ENCODE data around the gene MCTP1. TPM values are rescaled to one million over a fixed set of nuclear protein-coding genes. Genes with fewer than 3 reads are reported as not detected.

MCTP1 gene
- polyA plus RNA-seq, 3 donors = 4.2 to 5.6 (median 4.9) TPM

DNA sequence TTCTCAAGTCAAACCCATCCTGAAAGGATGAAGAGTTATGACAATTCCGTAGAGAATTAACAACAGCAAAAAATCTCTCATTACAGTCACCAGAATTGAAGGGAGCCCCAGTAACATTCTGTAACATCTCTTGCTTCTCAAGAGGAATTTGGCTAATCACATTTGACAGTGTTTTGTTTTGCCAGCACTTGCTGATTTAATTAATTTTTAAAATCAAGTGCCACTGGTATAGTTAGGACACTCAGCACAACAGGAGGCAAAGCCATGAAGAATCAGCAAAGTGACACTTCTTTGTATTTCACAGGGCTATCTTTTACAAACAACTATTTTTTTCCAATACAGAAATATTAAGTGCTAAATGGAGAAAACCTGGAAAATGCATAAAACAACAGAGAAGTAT lies 152.8 kb downstream of the MCTP1 start:
- DNase-seq (ENCODE audit: low read depth in 3 of 3, low spot score in 2 of 3) = no peak

DNA sequence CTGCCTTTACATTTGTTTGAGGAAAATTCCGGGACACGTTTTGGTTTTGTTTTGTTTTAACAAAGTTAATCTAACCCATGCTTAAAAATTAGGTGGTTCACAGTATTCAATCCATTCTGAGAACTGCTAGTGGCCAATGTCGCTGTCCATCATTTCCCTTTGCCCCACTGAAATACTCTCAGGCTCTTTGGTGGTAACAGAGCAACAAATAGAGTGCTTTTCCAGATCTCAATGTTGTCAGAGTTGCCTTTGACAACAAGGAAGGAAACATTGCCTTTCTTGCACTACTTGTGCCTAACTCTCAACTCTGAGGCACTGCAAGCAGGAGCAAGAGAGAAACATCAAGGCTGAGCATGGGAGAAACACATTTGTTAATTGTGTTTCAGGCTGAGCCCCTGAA lies 154.0 kb downstream of the MCTP1 start:
- DNase-seq (ENCODE audit: low read depth in 3 of 3, low spot score in 2 of 3) = no peak

DNA sequence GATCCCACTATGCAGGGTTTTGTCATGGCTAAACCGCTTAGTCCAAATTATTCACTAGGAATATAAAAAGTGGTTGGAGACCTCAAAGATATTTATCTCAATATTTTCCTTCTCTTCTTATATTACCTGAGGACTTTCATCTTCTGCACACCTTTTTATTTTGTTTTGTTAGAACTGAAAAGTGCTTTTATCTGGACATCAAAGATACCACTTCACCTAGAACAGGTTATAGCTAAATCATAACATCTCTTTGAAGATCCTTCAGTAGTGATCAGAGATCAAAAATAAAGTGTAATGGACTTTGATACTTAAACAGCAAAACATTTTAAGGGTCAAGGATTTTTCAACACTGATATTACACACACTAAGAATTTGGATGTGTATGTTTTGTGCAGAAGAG lies 160.2 kb downstream of the MCTP1 start:
- no peak for DNase-seq (ENCODE audit: low read depth in 3 of 3, low spot score in 2 of 3)

DNA sequence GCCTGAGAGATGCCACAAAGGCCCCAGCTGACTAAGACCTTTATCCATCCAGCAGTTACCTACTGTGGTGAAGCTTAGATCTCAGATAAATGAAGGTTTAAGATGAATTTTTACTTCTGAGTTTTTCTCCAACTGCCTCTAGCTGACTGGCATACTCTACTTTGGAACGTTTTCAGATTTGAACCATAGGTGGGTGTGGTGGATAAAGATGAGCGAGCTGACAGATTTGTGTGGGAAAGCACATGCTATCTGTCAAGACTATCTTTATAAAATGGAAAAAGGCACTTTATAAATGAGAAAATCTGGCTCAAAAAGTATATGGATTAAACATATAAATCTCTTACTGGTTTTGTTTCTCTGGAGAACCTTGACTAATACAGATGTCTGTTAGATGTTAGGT lies 160.8 kb downstream of the MCTP1 start:
- DNase-seq (ENCODE audit: low read depth in 3 of 3, low spot score in 2 of 3) = no peak

DNA sequence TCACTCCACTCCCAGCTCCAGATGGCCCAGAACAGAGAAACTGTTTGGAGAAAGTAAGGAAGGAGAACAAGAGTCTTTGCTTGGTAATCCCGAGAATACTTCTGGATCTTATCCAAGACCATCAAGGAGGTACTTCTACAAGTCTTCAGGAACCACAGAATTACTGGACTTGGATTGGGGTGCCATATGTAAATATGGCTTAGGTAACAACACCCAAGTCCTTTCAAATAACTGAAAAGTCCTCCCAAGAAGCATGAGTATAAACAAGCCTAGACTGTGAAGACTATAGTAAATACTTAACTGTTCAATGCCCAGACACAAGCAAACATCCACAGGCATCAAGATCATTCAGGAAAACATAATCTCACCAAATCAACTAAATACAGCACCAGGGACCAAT lies 170.0 kb downstream of the MCTP1 start:
- DNase-seq (ENCODE audit: low read depth in 3 of 3, low spot score in 2 of 3) = no peak

DNA sequence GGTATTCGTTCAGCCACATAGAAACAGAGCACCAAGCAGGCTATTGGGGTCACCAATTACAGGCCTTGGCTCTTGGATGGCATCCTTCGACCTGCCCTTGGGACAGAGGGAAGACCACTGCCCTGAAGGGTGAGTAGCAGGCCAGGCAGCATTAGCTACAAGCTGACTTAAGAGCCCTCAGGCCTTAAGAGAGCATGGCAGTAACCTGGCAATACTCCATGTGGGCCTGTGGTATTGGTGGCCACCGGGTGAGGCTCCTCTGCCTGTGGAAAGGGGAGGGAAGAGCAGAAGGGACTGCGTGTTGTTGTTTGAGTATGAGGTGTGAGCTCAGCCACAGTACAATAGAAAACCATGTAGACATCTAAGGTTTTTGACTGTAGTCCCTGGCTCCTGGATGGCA lies 170.6 kb downstream of the MCTP1 start:
- no peak for DNase-seq (ENCODE audit: low read depth in 3 of 3, low spot score in 2 of 3)

DNA sequence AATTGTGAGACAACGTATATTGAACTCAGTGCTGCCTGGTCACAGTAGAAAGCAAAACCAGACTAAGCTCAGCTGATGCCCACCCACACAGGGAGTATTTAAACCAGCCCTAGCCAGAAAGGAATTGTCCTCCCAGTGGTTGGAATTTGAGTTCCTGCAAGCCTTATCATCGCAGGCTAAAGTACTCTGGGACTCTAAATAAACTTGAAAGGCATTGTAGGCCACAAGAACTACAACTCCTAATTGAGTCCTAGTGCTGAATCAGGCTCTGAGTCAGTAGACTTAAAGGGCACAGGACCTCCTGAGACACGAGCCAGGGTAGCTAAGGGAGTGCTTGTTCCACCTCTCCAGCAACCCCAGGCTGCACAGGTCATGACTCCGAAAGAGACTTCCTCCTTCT lies 171.4 kb downstream of the MCTP1 start:
- no peak for DNase-seq (ENCODE audit: low read depth in 3 of 3, low spot score in 2 of 3)

DNA sequence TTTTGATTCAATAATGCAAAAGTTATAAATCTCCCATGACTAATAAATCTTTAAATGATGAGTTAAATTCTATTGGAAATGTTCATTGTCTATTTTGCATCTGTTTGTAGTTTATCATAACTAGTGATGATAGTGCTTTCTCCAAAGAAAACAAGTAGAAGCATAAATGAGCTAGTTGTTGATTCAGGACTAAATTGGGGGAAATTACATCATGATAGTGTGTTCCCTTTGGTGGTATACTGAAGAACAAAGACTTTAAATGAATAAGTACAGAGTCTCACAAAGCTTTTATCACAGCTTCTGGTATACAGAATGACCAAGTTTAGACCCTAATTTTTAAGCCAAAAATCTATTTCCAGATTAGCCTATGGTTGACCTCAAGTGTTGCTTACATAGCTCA lies 173.8 kb downstream of the MCTP1 start:
- no peak for DNase-seq (ENCODE audit: low read depth in 3 of 3, low spot score in 2 of 3)

DNA sequence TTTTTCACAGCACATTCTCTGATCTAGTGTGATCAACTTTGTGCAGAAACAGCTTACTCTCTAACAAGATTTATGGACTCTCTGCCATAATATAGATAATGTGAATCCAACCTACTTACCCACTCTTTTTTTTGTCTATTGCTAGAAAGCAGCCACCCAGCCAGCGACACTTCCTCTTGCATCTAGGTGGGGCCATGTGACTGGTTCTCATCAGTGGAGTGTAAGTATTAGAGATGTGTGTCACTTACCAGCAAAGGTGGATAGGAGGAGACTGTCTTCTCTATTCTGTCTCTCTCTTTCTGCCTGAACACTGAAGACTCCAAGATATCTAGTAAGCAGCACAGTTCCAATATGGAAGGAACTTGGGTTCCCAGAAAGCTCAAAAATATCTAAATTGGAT lies 174.8 kb downstream of the MCTP1 start:
- no peak for DNase-seq (ENCODE audit: low read depth in 3 of 3, low spot score in 2 of 3)

DNA sequence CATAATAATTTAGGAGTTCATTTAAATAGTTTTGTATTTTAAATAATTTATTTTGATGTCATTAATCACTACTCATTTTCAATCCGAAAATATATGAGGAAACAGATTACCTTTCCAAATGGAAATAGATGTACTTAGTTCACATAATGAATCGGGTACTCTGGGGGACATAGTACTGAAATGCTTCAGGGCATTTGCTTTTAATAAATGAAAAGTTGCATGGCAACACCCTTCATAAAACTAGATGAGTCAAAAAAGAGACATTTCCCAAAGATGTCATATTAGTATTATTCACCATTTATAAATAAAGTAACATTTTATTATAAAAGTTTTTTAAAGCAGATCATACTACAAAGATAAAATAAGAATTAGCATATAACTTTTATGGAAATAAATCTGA lies 177.8 kb downstream of the MCTP1 start:
- DNase-seq (ENCODE audit: low read depth in 3 of 3, low spot score in 2 of 3) = no peak

DNA sequence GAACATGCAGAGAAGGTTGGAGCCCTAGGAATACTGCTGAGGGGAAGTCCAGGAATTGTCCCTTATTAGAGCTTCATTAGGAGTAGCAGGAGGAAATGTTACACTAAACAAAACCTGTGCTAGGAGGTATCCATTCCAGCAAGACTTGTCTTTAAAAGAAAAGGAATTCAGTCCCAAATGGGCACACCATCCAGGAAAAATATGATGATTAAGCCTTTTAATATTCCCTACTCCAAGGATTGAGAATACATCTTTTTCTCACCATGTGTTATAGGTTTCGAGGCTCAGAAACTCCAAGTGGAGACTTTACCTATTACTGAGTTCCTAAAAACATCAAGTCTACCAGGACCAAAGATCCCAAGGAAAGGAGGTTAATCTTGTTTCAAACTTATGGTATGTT lies 179.3 kb downstream of the MCTP1 start:
- no peak for DNase-seq (ENCODE audit: low read depth in 3 of 3, low spot score in 2 of 3)

DNA sequence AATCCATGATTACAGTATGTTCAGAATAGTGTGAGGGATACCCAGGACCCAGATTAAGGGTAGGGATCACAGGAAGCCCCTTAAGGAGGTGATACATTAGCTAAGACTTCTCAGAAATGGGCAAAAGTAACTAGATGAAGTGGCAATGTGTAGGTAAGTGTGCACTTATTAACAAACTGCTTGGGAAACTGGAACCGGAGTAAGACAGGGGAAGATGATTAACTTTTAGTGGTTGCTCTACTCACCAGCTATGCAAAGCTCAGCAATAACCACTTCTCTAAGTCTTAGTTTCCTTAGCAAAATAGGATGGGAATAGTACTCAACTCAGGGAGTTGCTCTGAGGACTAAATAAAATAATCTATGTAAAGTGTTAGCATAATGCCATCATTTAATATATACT lies 182.2 kb downstream of the MCTP1 start:
- DNase-seq (ENCODE audit: low read depth in 3 of 3, low spot score in 2 of 3) = no peak

DNA sequence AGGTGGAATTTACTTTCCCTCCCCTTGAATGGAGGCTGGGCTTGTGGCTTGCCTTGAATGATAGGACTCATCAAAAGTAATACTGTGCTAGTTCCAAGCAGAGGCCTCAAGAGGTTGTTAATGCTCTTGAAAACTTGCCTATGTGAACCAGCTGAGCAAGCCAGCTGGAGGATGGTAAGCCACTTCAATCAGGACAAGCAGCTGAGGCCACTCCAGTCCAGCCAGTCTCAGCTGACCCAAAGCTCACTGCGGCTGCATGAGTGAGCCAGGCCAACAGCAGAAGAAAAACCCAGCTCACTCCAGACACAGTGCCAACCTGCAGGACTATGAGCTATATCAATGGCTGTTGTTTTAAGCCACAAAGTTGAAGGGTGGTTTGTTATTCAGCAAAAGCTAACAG lies 182.8 kb downstream of the MCTP1 start:
- no peak for DNase-seq (ENCODE audit: low read depth in 3 of 3, low spot score in 2 of 3)

DNA sequence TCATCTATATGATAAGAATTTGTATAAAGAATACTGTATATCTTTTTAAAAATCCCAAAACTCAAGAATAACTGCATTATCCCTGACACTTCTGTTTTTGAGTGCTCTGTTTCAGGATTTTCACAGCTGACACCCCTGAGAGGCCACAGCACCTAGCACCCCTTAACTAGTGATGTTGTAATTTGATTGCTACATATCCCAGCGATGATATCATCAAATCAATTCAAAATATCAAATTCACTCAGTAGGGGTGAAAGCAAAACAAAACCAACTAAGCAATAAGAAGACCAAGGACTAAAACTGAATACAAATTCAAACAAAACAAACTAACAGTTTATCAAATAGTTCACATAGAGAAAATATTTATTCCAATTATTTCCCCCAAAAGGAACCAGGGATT lies 184.3 kb downstream of the MCTP1 start:
- no peak for DNase-seq (ENCODE audit: low read depth in 3 of 3, low spot score in 2 of 3)

DNA sequence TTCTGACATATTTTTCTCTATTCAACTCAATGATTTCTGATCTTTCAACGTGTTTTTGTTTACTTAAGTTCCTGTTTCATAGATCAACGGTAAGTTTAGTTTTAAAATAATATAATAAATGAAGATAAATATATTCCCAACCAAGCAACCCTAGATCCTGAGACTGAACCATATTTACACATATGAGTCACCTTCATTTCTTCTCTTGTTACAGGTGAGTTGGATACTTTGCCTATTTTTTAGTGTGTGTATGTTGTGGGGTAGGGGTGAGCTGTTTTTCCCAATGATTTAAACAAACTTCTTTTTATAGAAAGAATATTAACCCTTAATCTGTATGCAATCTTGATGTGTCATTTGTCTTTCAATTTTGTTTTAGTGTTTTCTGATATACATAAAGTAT lies 186.9 kb downstream of the MCTP1 start:
- DNase-seq (ENCODE audit: low read depth in 3 of 3, low spot score in 2 of 3) = no peak

DNA sequence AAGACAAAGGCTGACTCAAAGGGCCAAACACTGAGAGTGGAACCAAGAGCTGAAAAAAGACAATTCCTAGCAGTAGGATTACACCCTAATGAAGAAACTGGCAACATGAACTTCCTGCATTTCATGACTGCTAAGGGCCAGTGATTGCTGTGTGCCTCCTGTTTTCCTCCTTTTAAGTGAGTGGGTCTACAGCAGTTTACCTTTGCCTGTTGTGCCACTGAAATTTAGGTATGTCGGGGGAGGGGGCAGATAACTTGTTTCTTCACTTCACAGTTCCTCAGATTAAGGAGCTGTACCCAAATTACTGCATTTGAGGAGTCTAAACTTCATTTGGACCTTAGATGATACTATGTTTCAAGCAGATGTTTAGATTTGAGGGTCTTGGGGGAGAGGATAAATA lies 191.7 kb downstream of the MCTP1 start:
- DNase-seq (ENCODE audit: low read depth in 3 of 3, low spot score in 2 of 3) = no peak

DNA sequence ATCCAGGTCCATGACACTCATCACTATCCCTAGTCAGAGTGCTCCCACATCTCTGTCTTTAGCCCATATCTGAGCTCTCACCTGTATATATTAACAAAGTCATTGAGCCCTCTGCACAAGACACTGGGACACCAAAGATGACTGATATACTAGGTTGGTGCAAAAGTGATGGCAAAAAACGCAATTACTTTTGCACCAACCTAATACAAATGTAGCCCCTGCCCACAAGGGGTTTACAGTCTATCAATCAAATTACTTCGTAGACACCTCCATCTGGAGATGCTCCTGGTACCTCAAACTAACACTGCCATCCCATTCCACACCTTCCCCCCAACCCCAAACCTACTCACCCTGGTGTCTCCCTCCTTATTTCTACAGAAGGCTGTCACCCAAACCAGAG lies 194.1 kb downstream of the MCTP1 start:
- no peak for DNase-seq (ENCODE audit: low read depth in 3 of 3, low spot score in 2 of 3)

DNA sequence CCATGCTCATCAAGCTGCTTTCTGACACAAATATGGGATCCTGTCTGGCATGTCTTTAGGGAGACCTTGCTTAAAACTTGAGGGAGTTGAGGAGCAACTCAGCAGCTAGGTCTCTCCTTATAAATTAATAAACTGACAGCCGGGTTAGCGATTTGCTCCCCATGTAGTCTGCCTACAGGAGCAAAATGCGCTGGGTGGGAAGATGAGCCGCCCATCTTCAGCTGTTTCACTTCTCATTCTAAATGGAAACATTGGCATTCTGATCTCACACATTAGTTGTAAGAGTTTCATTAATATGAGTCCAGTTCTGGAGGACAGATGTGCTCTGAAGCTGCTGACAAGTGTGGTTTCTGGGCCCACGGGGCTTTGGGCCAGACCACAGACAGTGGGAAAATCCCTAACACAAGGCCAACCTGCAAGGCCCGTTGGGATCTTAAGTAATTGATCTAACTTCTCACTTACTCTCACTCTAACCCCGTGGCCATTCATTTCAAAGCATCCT lies 197.0 kb downstream of the MCTP1 start:
- no peak for DNase-seq (ENCODE audit: low read depth in 3 of 3, low spot score in 2 of 3)

DNA sequence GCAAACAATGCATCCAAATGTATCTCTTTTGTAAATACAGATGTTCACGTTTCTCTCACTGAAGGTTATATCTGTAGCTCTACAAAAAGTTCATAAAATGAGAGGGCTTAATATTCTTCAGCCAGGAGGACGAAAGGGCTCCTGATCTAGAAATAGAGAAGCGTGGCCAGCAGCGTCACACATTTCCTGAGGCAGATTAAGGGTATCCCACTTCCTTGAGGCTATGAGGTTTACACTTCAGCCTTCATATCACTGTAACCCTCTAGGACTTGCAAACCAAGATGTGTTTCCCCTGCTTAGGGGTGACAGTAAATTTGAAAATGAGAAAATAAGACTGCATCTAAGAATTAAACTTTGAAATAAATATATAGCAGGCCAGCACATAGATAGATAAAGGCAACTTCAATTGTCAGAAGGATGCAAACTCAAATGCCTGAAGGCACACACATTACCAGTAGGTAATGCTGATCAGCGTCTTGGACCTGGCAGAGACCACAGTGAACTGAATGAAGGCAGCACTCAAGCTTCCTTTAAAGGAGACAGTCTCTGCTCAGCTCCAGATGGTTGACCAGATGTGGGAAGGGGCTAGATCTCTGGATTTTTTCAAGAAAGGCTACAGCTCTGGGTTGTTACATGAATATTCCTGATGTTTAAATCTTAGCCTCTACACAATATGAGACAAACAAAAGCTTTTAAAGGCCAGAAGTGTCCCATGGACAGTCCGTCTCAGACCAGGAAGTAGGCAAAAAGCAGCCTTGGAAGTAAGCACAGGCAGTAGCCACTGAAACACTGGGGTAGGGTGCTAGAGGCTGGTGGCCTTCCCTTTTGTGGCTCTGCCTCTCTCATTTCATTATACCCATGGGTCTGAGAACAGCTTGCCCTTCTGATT lies 197.7 kb downstream of the MCTP1 start:
- DNase-seq (ENCODE audit: low read depth in 3 of 3, low spot score in 2 of 3) = no peak

DNA sequence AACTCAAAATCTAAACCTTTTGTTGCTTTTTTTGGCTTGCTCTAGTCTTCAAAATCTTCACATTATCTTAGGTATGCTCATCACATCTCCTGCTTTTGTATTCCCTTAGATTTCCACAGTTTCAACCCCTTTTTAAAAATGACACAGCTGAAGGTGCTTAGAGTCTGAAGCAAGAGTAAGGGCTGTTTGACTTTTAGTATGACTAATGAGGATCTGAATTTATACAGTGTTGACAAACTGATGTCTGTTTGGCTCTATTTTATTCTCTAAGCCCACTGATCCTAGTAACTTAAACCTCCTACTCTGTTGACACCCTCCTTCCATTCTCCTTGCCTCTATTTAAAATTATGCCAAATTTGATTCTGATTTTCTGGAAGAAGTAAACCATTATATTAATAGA lies 200.1 kb downstream of the MCTP1 start:
- DNase-seq (ENCODE audit: low read depth in 3 of 3, low spot score in 2 of 3) = no peak

DNA sequence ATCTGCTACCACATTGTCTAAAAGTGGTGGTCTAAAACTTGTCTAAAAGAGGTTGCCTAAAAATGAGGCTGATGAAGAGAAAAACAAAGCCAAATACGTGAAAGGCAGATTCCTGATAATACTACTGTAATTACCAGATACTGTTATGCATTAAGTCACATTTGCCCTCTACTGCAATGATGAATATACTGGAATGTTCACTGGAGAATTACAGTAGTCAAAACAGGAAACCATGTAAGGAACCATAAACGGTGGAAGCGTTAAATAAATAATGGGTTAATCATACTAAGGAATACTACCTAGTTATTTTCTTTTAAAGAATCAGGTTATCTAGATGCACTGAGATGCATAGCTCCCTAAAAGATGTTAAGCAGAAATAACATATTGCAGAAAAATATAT lies 201.3 kb downstream of the MCTP1 start:
- no peak for DNase-seq (ENCODE audit: low read depth in 3 of 3, low spot score in 2 of 3)

DNA sequence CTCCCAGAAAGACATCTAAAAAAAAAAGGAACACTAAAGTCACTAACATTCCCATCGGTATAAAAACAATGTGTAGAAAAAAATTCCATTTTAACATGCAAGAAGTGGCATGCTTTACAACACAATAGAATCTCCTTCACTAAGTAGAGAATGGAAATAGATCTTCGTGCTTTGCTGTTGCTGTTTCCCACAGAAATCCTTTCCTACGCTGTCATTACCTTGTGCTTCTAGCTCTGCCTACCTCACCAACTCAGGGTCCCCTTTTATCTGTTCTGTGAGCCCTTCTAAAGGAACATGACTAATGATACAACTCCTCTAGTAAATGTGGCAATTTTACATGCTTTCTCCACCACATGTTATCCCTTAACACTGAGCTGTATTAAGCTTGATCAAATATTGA lies 202.9 kb downstream of the MCTP1 start:
- DNase-seq (ENCODE audit: low read depth in 3 of 3, low spot score in 2 of 3) = no peak

DNA sequence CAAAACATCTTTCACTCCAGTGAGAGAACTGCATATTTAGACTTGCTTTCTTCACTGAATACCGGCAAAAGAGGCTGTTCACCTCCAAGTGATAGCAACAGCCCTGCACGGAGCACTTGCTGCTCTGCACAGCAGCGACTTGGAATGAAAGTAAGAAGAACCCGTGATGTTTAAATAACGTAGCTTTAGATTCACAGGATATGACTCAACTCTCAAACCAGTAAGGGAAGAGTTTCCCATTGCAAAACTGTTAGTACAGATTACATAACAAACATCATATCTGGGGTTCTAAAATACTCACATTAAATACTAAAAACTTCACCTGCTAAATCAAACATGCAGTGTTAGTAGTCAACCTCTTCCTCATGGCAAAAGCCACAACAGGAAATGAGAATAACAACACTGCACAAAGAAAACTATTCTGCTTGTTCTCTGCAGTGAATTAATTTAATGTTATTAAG lies 203.4 kb downstream of the MCTP1 start:
- DNase-seq (ENCODE audit: low read depth in 3 of 3, low spot score in 2 of 3) = no peak

Data from right renal cortex interstitium (tissue), 3 donors.